Vagina (tissue), 2 donors: ENCODE measurements around the gene KIF18A.

Experiments
- POLR2A ChIP-seq, 2 donors: fragments of 450-650 bp; IDR thresholded peaks; one replicate each; pipeline ENCODE4 v1.6.1; 2017; ENCODE audit warnings: antibody characterized with exemption in 2 of 2, mild to moderate bottlenecking in 2 of 2, moderate library complexity in 2 of 2
- POLR2AphosphoS5 ChIP-seq, 2 donors: sonication (generic); formaldehyde crosslinking; IDR thresholded peaks; one replicate each; pipeline ENCODE4 v1.9.0; 2017; ENCODE audit warnings: antibody characterized with exemption in 2 of 2, mild to moderate bottlenecking in 2 of 2, low read depth in 1 of 2; ENCODE audit not compliant: insufficient read depth in 1 of 2
- TF ChIP-seq, protein P1 (sequence below), 3 experiments: fragments of 450-650 bp in 2 of 3; fragments of 200-600 bp in 1 of 3; sonication (generic) in 1 of 3; IDR thresholded peaks; one replicate each; pipeline ENCODE4 v1.5.1; 2017 to 2019; ENCODE audit warnings: antibody characterized with exemption in 3 of 3, mild to moderate bottlenecking in 2 of 3, moderate library complexity in 2 of 3

DNA sequence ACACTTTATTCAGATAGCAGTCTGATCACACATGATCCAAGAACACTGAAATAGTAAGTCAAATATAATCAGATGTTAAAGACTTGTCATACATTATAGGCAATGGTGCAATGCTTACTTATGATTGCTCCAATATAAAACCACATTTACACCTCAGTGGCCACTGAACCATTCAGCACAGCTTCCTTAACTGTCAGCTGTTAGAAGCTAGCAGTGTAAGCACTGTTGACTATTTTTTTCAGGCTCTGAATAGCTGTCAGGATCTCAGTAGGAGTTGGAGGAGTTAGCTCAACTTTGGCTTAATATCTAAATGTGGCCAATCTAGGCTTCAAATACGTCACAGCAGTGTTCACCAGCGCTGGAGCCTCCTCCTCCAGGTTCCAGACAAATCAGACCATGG lies 36.9 kb upstream of the KIF18A start:
- TF ChIP-seq, protein P1, sequence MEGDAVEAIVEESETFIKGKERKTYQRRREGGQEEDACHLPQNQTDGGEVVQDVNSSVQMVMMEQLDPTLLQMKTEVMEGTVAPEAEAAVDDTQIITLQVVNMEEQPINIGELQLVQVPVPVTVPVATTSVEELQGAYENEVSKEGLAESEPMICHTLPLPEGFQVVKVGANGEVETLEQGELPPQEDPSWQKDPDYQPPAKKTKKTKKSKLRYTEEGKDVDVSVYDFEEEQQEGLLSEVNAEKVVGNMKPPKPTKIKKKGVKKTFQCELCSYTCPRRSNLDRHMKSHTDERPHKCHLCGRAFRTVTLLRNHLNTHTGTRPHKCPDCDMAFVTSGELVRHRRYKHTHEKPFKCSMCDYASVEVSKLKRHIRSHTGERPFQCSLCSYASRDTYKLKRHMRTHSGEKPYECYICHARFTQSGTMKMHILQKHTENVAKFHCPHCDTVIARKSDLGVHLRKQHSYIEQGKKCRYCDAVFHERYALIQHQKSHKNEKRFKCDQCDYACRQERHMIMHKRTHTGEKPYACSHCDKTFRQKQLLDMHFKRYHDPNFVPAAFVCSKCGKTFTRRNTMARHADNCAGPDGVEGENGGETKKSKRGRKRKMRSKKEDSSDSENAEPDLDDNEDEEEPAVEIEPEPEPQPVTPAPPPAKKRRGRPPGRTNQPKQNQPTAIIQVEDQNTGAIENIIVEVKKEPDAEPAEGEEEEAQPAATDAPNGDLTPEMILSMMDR (IDR thresholded peaks at IDR 0.05): no peak
- TF ChIP-seq POLR2AphosphoS5 (IDR thresholded peaks at IDR 0.05; ENCODE audit: insufficient read depth in 1 of 2, low read depth in 1 of 2) (no peak), POLR2A (IDR thresholded peaks at IDR 0.05) (no peak)
